GM12878 (cell line): ENCODE data around the gene CSH1. TPM values are rescaled to one million over a fixed set of nuclear protein-coding genes. Genes with fewer than 3 reads are reported as not detected.

ENCODE experiments used
- ATAC-seq: fragments of 200-7000 bp; cut with Tn5 transposase; 3 replicates; pipeline ENCODE4 v1.9.1; 2020; ENCODE audit warnings: mild to moderate bottlenecking, moderate library complexity
- BruUV-seq: library from RNA; stranded (reverse); fragments of 400-500 nt; replicated peaks from 2 replicates; lab custom pipeline; 2021; lab: Mats Ljungman, UMichigan
- CTCF ChIA-PET: fragments of 300-600 bp; sonication (Branson Sonifier 250); formaldehyde crosslinking; extraction: SDS; loops from one replicate; lab custom pipeline; 2021; ENCODE audit warnings: inconsistent platforms; lab: Yijun Ruan, JAX
- POLR2A ChIA-PET: fragments of 350-600 bp; formaldehyde crosslinking; extraction: SDS; loops from one replicate; lab custom pipeline; 2021; ENCODE audit warnings: inconsistent platforms; lab: Charles Lee
- RAD21 ChIA-PET: fragments of 300-600 bp; sonication (Branson Sonifier 250); formaldehyde crosslinking; loops from one replicate; lab custom pipeline; 2023; ENCODE audit warnings: antibody characterized with exemption; ENCODE audit not compliant: unreplicated experiment; lab: Charles Lee
- SMC1A ChIA-PET: fragments of 300-600 bp; sonication (Branson Sonifier 250); formaldehyde crosslinking; loops from one replicate; lab custom pipeline; 2023; ENCODE audit not compliant: unreplicated experiment, uncharacterized antibody; lab: Charles Lee
- DNase-seq: peaks from one replicate; pipeline ENCODE4 v3.0.0-alpha.2; 2011; ENCODE audit warnings: low read depth, low spot score
- FAIRE-seq: peaks from 3 replicates; lab custom pipeline; 2011; peaks lifted over from hg19 to GRCh38; lab: Jason Lieb, UNC
- H2AFZ ChIP-seq: 2 replicates; pipeline ENCODE4 v1.6.0; 2011; ENCODE audit warnings: low read depth, low read length, control low read depth; ENCODE audit not compliant: control insufficient read depth
- H3K27ac ChIP-seq: 2 replicates; pipeline ENCODE4 v1.5.1; 2011; ENCODE audit warnings: control low read depth; ENCODE audit not compliant: control insufficient read depth, insufficient read depth
- H3K27me3 ChIP-seq, 2 experiments: replicated peaks in 1 of 2; 2 replicates each; pipeline versions ENCODE4 v1.6.0 to v1.6.1; 2011; ENCODE audit warnings: low read length in 1 of 2; ENCODE audit not compliant: control insufficient read depth in 2 of 2, insufficient read depth in 2 of 2
- H3K36me3 ChIP-seq, 2 experiments: 2 replicates each; pipeline ENCODE4 v1.5.1; 2011; ENCODE audit warnings: low read length in 1 of 2; ENCODE audit not compliant: control insufficient read depth in 2 of 2, insufficient read depth in 2 of 2
- H3K4me1 ChIP-seq: 2 replicates; pipeline ENCODE4 v1.6.1; 2011; ENCODE audit warnings: mild to moderate bottlenecking, low read length, moderate library complexity, mixed read lengths; ENCODE audit not compliant: control insufficient read depth, insufficient read depth
- H3K4me2 ChIP-seq: 2 replicates; pipeline ENCODE4 v1.6.0; 2011; ENCODE audit warnings: control low read depth; ENCODE audit not compliant: control insufficient read depth, insufficient read depth
- H3K4me3 ChIP-seq: fragments of 200-600 bp; sonication (generic); 2 replicates; pipeline ENCODE4 v1.5.1; 2016
- H3K79me2 ChIP-seq: 2 replicates; pipeline ENCODE4 v1.6.0; 2011; ENCODE audit warnings: low read length; ENCODE audit not compliant: control insufficient read depth, insufficient read depth
- H3K9ac ChIP-seq: 2 replicates; pipeline ENCODE4 v1.8.0; 2011; ENCODE audit warnings: low read length, control low read depth, mixed read lengths; ENCODE audit not compliant: control insufficient read depth, insufficient read depth
- H3K9me3 ChIP-seq: replicated peaks from 3 replicates; pipeline ENCODE4 v1.5.1; 2011; ENCODE audit warnings: mild to moderate bottlenecking, low read length; ENCODE audit not compliant: control insufficient read depth, insufficient read depth
- H4K20me1 ChIP-seq: 2 replicates; pipeline ENCODE4 v1.6.0; 2011; ENCODE audit not compliant: control insufficient read depth, insufficient read depth
- BHLHE40 ChIP-seq, 2 experiments: fragments of 450-650 bp in 1 of 2; IDR thresholded peaks; 2 replicates each; pipeline ENCODE4 v1.6.1; 2011 to 2017; ENCODE audit warnings: low read depth in 2 of 2, borderline replicate concordance in 1 of 2, improper control_type of control experiment in 1 of 2, low read length in 1 of 2, mild to moderate bottlenecking in 1 of 2
- DPF2 ChIP-seq: fragments of 450-650 bp; IDR thresholded peaks from 2 replicates; pipeline ENCODE4 v1.6.1; 2017; ENCODE audit warnings: mild to moderate bottlenecking
- EGR1 ChIP-seq, 2 experiments: IDR thresholded peaks; 1 replicate in 1 of 2; 2 replicates in 1 of 2; pipeline ENCODE4 v1.6.1; 2011 to 2012; ENCODE audit warnings: low read depth in 2 of 2, low read length in 2 of 2, borderline replicate concordance in 1 of 2, mild to moderate bottlenecking in 1 of 2, moderate library complexity in 1 of 2
- GATAD2B ChIP-seq: fragments of 450-650 bp; conservative IDR thresholded peaks from 2 replicates; pipeline ENCODE4 v1.6.1; 2017; ENCODE audit warnings: low read depth, mild to moderate bottlenecking, moderate library complexity
- MAX ChIP-seq: IDR thresholded peaks from 2 replicates; pipeline ENCODE4 v1.6.1; 2012; ENCODE audit warnings: low read depth, low read length, improper control_type of control experiment
- MYC ChIP-seq: IDR thresholded peaks from 2 replicates; pipeline ENCODE4 v1.6.1; 2011; ENCODE audit warnings: mild to moderate bottlenecking, low read length, moderate library complexity, inconsistent platforms; ENCODE audit not compliant: insufficient read depth, insufficient replicate concordance, insufficient read length, severe bottlenecking
- NR2C2 ChIP-seq: IDR thresholded peaks from 2 replicates; pipeline ENCODE4 v1.6.1; 2011; ENCODE audit warnings: borderline replicate concordance, low read depth; ENCODE audit not compliant: control insufficient read depth, insufficient read length
- PRDM15 ChIP-seq: fragments of 450-650 bp; formaldehyde crosslinking; IDR thresholded peaks from 2 replicates; pipeline ENCODE4 v1.4.0; 2020; ENCODE audit warnings: mild to moderate bottlenecking, moderate library complexity
- TCF12 ChIP-seq: IDR thresholded peaks from 2 replicates; pipeline ENCODE4 v1.6.1; 2011; ENCODE audit warnings: low read depth, mild to moderate bottlenecking, low read length
- USF1 ChIP-seq: IDR thresholded peaks from 2 replicates; pipeline ENCODE4 v1.6.1; 2011; ENCODE audit warnings: borderline replicate concordance, low read depth, mild to moderate bottlenecking, moderate library complexity, mixed read lengths, low read length; ENCODE audit not compliant: insufficient read depth; ENCODE audit errors: extremely low read length
- ZNF384 ChIP-seq: IDR thresholded peaks from 2 replicates; pipeline ENCODE4 v1.6.1; 2012; ENCODE audit warnings: low read depth, mild to moderate bottlenecking, low read length, improper control_type of control experiment, borderline replicate concordance
- WGBS: methylation state at CpG from one replicate; pipeline ENCODE4 v1.1.6; 2016; ENCODE audit warnings: low lambda C conversion rate; ENCODE audit not compliant: insufficient replicate concordance, insufficient coverage; ENCODE audit errors: missing lambda C conversion rate; 5-methylcytosine and 5-hydroxymethylcytosine counted together
- in situ Hi-C: fragments of 300-500 bp; cut with MboI; formaldehyde crosslinking; loops from 9 replicates; pipeline ENCODE4 v1.14.3; 2018; ENCODE audit warnings: mixed read lengths
- intact Hi-C: fragments of 100-400 bp; cut with micrococcal nuclease; formaldehyde crosslinking; loops from one replicate; pipeline ENCODE4 v1.14.2; 2022; ENCODE audit not compliant: unreplicated experiment
- polyA plus RNA-seq, 11 experiments: library from polyadenylated mRNA; depleted of rRNA in 4 of 11; unstranded in 6 of 11; stranded (reverse) in 5 of 11; fragments of >200 nt; fragmentation: Nextera tagmentation in 4 of 11; fragmentation: Illumina TruSeq in 1 of 11; extraction: Ambion mirVana in 4 of 11; extraction: Trizol in 1 of 11; gene quantifications; 1 replicate in 1 of 11; 2 replicates in 10 of 11; pipeline versions ENCODE4 v1.2.1 to v1.2.3, GENCODE V29; 2011 to 2016; ENCODE audit warnings: inconsistent platforms in 2 of 11, missing spikeins in 2 of 11, low read depth in 1 of 11
- total RNA-seq, 4 experiments: library from RNA; depleted of rRNA in 3 of 4; stranded (reverse); fragments of >200 nt in 3 of 4; fragmentation: Illumina TruSeq in 1 of 4; extraction: Trizol in 1 of 4; gene quantifications; 2 replicates each; pipeline versions ENCODE4 v1.2.1 to v1.2.3, GENCODE V29; 2013 to 2021

The CSH1 gene
- total and polyA plus RNA-seq, 10 of the 15 experiments (the other 5 are each of a cell fraction or from before 2014, with no cell fraction given) = not detected

- ATAC-seq = no peak
- Histone ChIP-seq H3K27me3 (no peaks in the 10 kb centered on the region), H3K4me2 (no peak overlapping the region), H2AFZ (no peak overlapping the region), H3K79me2 (no peaks in the 10 kb centered on the region), H3K36me3 (no peaks in the 10 kb centered on the region), H4K20me1 (no peaks in the 10 kb centered on the region), H3K27ac (no peak overlapping the region), H3K4me3 (no peak overlapping the region), H3K4me1 (peaks cover 9% of the 10 kb centered on the region), H3K9me3 (no peaks in the 10 kb centered on the region), H3K9ac (no peak overlapping the region)
- BruUV-seq = no TSS peak
- ChIA-PET SMC1A (interaction anchor here (1.2 to 14.0 kb wide), 11 partner anchors 9 to 217 kb away, joined by 3 to 248 read pairs (median 8); partner anchors contain the start of genes CD79B and ICAM2), CTCF (interaction anchor here (1.1 to 17.4 kb wide), 10 partner anchors 12 to 216 kb away, joined by 3 to 481 read pairs (median 26); partner anchors contain the start of genes CD79B, ERN1 and ICAM2), POLR2A (interaction anchor here (1.1 to 1.4 kb wide), 3 partner anchors 16 to 108 kb away, joined by 4 read pairs; partner anchors contain the start of gene CD79B), RAD21 (interaction anchor here (1.5 to 9.2 kb wide), 6 partner anchors 30 to 217 kb away, joined by 6 to 288 read pairs (median 10); no protein-coding TSS in a partner anchor)
- no peak for DNase-seq
- in situ Hi-C loops (no loop called here), intact Hi-C loops (no loop called here)
- no peak for FAIRE-seq
- TF ChIP-seq MYC (no peak), EGR1 (IDR thresholded peaks at IDR 0.05; ENCODE audit: borderline replicate concordance in 1 of 2, low read depth in 2 of 2, low read length in 2 of 2) (no peak), GATAD2B (no peak), NR2C2 (no peak), ZNF384 (no peak), BHLHE40 (IDR thresholded peaks at IDR 0.05; ENCODE audit: borderline replicate concordance in 1 of 2, low read depth in 2 of 2, low read length in 1 of 2) (no peak), TCF12 (no peak), PRDM15 (no peak), MAX (no peak), DPF2 (no peak), USF1 (no peak)
- WGBS = 81% methylated on average over 12 of the region's 12 CpGs
Measured at GRCh38 chr17:63916566-63917185, 20.3 kb upstream of the CSH1 start.
